OCI-LY1 (cell line): Measurements from ENCODE around the gene KRT73.

ENCODE experiments used
- H2AFZ ChIP-seq: fragments of 200-600 bp; sonication (generic), shearing (Covaris generic); 2 replicates; pipeline ENCODE4 v1.6.0; 2014; ENCODE audit warnings: antibody characterized with exemption, mild to moderate bottlenecking, low read length
- H3F3A ChIP-seq: fragments of 200-600 bp; sonication (generic), shearing (Covaris generic); 2 replicates; pipeline ENCODE4 v1.6.0; 2014; ENCODE audit warnings: mild to moderate bottlenecking, antibody characterized with exemption, low read length, moderate library complexity; ENCODE audit not compliant: insufficient read depth
- H3K27ac ChIP-seq: fragments of 200-600 bp; sonication (generic); 2 replicates; pipeline ENCODE4 v1.5.1; 2014; ENCODE audit warnings: low read length, mixed run types, mild to moderate bottlenecking, low read depth; ENCODE audit not compliant: poor library complexity, severe bottlenecking
- H3K27me3 ChIP-seq: fragments of 200-600 bp; sonication (generic); 2 replicates; pipeline ENCODE4 v1.6.0; 2014; ENCODE audit warnings: antibody characterized with exemption, mild to moderate bottlenecking, low read length, moderate library complexity; ENCODE audit not compliant: insufficient read depth
- H3K36me3 ChIP-seq: fragments of 200-600 bp; sonication (generic); 2 replicates; pipeline ENCODE4 v1.6.1; 2014; ENCODE audit warnings: mild to moderate bottlenecking, antibody characterized with exemption, low read length, moderate library complexity, mixed read lengths; ENCODE audit not compliant: insufficient read depth
- H3K4me1 ChIP-seq: fragments of 200-600 bp; sonication (generic); 2 replicates; pipeline ENCODE4 v1.5.1; 2014; ENCODE audit warnings: mild to moderate bottlenecking, low read length, moderate library complexity; ENCODE audit not compliant: insufficient read depth, severe bottlenecking
- H3K4me2 ChIP-seq: fragments of 200-600 bp; sonication (generic), shearing (Covaris generic); 2 replicates; pipeline ENCODE4 v1.6.1; 2014; ENCODE audit warnings: low read length
- H3K4me3 ChIP-seq: fragments of 200-600 bp; sonication (generic); 2 replicates; pipeline ENCODE4 v1.5.1; 2014; ENCODE audit warnings: low read length, low read depth, mild to moderate bottlenecking, mixed read lengths; ENCODE audit not compliant: poor library complexity, severe bottlenecking
- H3K79me2 ChIP-seq: fragments of 200-600 bp; shearing (Covaris generic); 2 replicates; pipeline ENCODE4 v1.6.1; 2016; ENCODE audit warnings: mixed run types, low read length, mixed read lengths; ENCODE audit not compliant: insufficient read depth
- H3K9ac ChIP-seq: fragments of 200-600 bp; sonication (generic), shearing (Covaris generic); 2 replicates; pipeline ENCODE4 v1.6.1; 2014; ENCODE audit warnings: mild to moderate bottlenecking, low read length, mixed read lengths
- H3K9me2 ChIP-seq: fragments of 200-600 bp; sonication (generic), shearing (Covaris generic); 2 replicates; pipeline ENCODE4 v1.6.1; 2014; ENCODE audit warnings: low read depth, mild to moderate bottlenecking, low read length, mixed read lengths
- H3K9me3 ChIP-seq: fragments of 200-600 bp; shearing (Covaris generic); 2 replicates; pipeline ENCODE4 v1.6.1; 2014; ENCODE audit warnings: low read length, mixed read lengths
- H4K20me1 ChIP-seq: fragments of 200-600 bp; sonication (generic), shearing (Covaris generic); 2 replicates; pipeline ENCODE4 v1.6.0; 2016; ENCODE audit warnings: mild to moderate bottlenecking, low read length; ENCODE audit not compliant: insufficient read depth
- EZH2 ChIP-seq: fragments of 200-600 bp; sonication (generic), shearing (Covaris generic); IDR thresholded peaks from 2 replicates; pipeline ENCODE4 v1.8.0; 2017; ENCODE audit warnings: borderline replicate concordance, mixed run types, mild to moderate bottlenecking, antibody characterized with exemption, low read length, moderate library complexity, mixed read lengths
- TF ChIP-seq, protein P1 (sequence below): fragments of 200-600 bp; sonication (generic), shearing (Covaris generic); IDR thresholded peaks from 2 replicates; pipeline ENCODE4 v1.5.1; 2017; ENCODE audit warnings: mild to moderate bottlenecking, antibody characterized with exemption, low read length, moderate library complexity, mixed read lengths

KRT73 gene

DNA sequence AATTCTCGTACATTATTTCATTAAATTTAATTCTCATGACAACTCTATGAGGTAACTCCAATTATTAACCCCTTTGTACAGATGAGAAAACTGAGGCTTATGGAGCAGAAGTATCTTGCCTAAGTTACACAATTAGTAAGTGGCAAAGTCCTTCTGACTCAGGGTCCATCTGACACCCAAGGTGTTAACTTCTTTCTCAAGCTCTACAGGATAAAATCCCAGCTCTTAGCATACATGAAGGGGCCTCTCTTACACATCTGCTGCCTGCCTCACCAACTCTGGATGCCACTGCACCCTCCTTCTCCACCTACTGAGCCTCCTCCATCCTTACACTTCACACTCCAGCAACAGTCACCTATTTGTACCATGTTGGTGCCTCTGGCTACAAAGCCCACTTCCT, 12.8 kb downstream of the KRT73 start:
- no peaks in the 10 kb centered on the region for H3K9me3 ChIP-seq
- TF ChIP-seq EZH2, result no peak
- TF ChIP-seq, protein P1, sequence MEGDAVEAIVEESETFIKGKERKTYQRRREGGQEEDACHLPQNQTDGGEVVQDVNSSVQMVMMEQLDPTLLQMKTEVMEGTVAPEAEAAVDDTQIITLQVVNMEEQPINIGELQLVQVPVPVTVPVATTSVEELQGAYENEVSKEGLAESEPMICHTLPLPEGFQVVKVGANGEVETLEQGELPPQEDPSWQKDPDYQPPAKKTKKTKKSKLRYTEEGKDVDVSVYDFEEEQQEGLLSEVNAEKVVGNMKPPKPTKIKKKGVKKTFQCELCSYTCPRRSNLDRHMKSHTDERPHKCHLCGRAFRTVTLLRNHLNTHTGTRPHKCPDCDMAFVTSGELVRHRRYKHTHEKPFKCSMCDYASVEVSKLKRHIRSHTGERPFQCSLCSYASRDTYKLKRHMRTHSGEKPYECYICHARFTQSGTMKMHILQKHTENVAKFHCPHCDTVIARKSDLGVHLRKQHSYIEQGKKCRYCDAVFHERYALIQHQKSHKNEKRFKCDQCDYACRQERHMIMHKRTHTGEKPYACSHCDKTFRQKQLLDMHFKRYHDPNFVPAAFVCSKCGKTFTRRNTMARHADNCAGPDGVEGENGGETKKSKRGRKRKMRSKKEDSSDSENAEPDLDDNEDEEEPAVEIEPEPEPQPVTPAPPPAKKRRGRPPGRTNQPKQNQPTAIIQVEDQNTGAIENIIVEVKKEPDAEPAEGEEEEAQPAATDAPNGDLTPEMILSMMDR, result no peak
- peaks cover 8% of the 10 kb centered on the region; the same call in 1 of the 2 replicates for H3K27me3 ChIP-seq
- no peaks in the 10 kb centered on the region for H3K79me2 ChIP-seq
- no peaks in the 10 kb centered on the region for H3K4me1 ChIP-seq
- H3K27ac ChIP-seq, result no peak overlapping the region
- H3K36me3 ChIP-seq, result no peaks in the 10 kb centered on the region
- no peaks in the 10 kb centered on the region for H3K9me2 ChIP-seq
- H3F3A ChIP-seq, result no peaks in the 10 kb centered on the region
- H3K4me3 ChIP-seq, result no peak overlapping the region
- no peak overlapping the region for H3K4me2 ChIP-seq
- H4K20me1 ChIP-seq, result no peaks in the 10 kb centered on the region
- H3K9ac ChIP-seq, result no peak overlapping the region
- no peak overlapping the region for H2AFZ ChIP-seq

DNA sequence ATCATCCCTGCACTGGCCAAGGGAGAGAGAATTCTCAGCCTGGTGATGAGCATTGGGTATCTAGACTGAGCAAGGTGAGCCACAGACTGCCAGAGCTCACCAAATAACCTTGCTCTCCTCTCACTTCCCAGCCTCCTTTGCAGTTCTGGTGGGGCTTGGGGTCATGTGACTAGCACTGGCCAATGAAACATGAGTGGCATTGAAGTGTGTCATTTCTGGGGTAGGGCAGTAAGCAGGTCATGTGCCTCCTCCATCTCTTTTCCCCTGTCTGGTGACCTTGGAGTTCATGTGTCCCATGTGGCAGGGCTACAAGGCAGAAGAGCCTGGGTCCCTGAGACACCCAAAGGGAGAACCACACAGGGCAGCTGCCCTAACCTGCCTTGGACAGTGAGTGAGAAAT, 13.5 kb downstream of the KRT73 start:
- H3K36me3 ChIP-seq, result no peaks in the 10 kb centered on the region
- H3K79me2 ChIP-seq, result no peaks in the 10 kb centered on the region
- H3K4me1 ChIP-seq, result no peaks in the 10 kb centered on the region
- no peak overlapping the region for H3K9ac ChIP-seq
- peaks cover 8% of the 10 kb centered on the region; the same call in 1 of the 2 replicates for H3K27me3 ChIP-seq
- H3K9me3 ChIP-seq, result no peaks in the 10 kb centered on the region
- no peak overlapping the region for H2AFZ ChIP-seq
- H3F3A ChIP-seq, result no peaks in the 10 kb centered on the region
- no peak overlapping the region for H3K27ac ChIP-seq
- TF ChIP-seq, protein P1, result no peak
- TF ChIP-seq EZH2, result no peak
- no peaks in the 10 kb centered on the region for H4K20me1 ChIP-seq
- no peaks in the 10 kb centered on the region for H3K9me2 ChIP-seq
- H3K4me3 ChIP-seq, result no peak overlapping the region
- no peak overlapping the region for H3K4me2 ChIP-seq

GRCh38 chr12:52603314-52603713, 15.0 kb downstream of the KRT73 start:
- TF ChIP-seq EZH2, result no peak
- TF ChIP-seq, protein P1, result no peak
- no peaks in the 10 kb centered on the region for H3K36me3 ChIP-seq
- no peak overlapping the region for H3K27ac ChIP-seq
- H3K4me3 ChIP-seq, result no peak overlapping the region
- no peak overlapping the region for H3K9ac ChIP-seq
- H3K9me3 ChIP-seq, result no peaks in the 10 kb centered on the region
- no peaks in the 10 kb centered on the region for H3K4me1 ChIP-seq
- H3K79me2 ChIP-seq, result no peaks in the 10 kb centered on the region
- no peak overlapping the region for H3K4me2 ChIP-seq
- H2AFZ ChIP-seq, result no peak overlapping the region
- H4K20me1 ChIP-seq, result no peaks in the 10 kb centered on the region
- H3K9me2 ChIP-seq, result no peaks in the 10 kb centered on the region
- H3K27me3 ChIP-seq, result 0 out of 2 replicates have a peak, but pooled peaks cover 3% of the 10 kb centered on the region
- no peaks in the 10 kb centered on the region for H3F3A ChIP-seq
